Measurements from ENCODE around the gene RECQL. TPM values are rescaled to one million over a fixed set of nuclear protein-coding genes. Genes with fewer than 3 reads are reported as not detected.
"Not testable (repeated sequence)": the region's sequence is repeated elsewhere in the genome, so short reads cannot be mapped to it uniquely, and the experiment has no call there.

Gene RECQL
- total RNA-seq, 3 donors from 2014 or later = 9.3 to 29.6 (median 16.2) TPM

- intact Hi-C loops (cut with DNase I, micrococcal nuclease) = no loop called here
- no peaks in the 10 kb centered on the region for H3K36me3 ChIP-seq (ENCODE audit: low read depth)
Measured at GRCh38 chr12:21478756-21479455, 22.5 kb downstream of the RECQL start.

GRCh38 chr12:21476949-21477348 lies 24.5 kb downstream of the RECQL start:
- no peak for TF ChIP-seq CTCF (IDR thresholded peaks at IDR 0.05)
- no peaks in the 10 kb centered on the region for H3K9me3 ChIP-seq
- no peak overlapping the region for H3K4me3 ChIP-seq
- intact Hi-C loops (cut with DNase I, micrococcal nuclease) = no loop called here
- no peak for ATAC-seq
- no peaks in the 10 kb centered on the region for H3K36me3 ChIP-seq (ENCODE audit: low read depth)
- no peak for DNase-seq
- no peaks in the 10 kb centered on the region for H3K4me1 ChIP-seq (ENCODE audit: low read depth)

More at GRCh38 chr12:21478756-21479455, 22.5 kb downstream of the RECQL start:
- TF ChIP-seq CTCF (IDR thresholded peaks at IDR 0.05) = no peak
- ATAC-seq (no peak), DNase-seq (no peak)
- H3K4me1 ChIP-seq (ENCODE audit: low read depth) = no peaks in the 10 kb centered on the region
- H3K9me3 ChIP-seq = no peaks in the 10 kb centered on the region
- no peak overlapping the region for H3K4me3 ChIP-seq

GRCh38 chr12:21475552-21475951 lies 25.9 kb downstream of the RECQL start:
- Histone ChIP-seq H3K4me3 (no peak overlapping the region), H3K36me3 (ENCODE audit: low read depth) (no peaks in the 10 kb centered on the region), H3K9me3 (no peaks in the 10 kb centered on the region), H3K4me1 (ENCODE audit: low read depth) (no peaks in the 10 kb centered on the region)
- ATAC-seq (no peak), DNase-seq (no peak)
- TF ChIP-seq CTCF (IDR thresholded peaks at IDR 0.05) = no peak
- intact Hi-C loops (cut with DNase I, micrococcal nuclease) = no loop called here

- ATAC-seq (no peak), DNase-seq (no peak)
- intact Hi-C loops (cut with DNase I, micrococcal nuclease) = no loop called here
- Histone ChIP-seq H3K9me3 (no peaks in the 10 kb centered on the region), H3K4me3 (no peak overlapping the region), H3K4me1 (ENCODE audit: low read depth) (no peaks in the 10 kb centered on the region), H3K36me3 (ENCODE audit: low read depth) (peaks cover 4% of the 10 kb centered on the region)
- no peak for TF ChIP-seq CTCF (IDR thresholded peaks at IDR 0.05)
Measured at GRCh38 chr12:21472197-21472823, 29.1 kb downstream of the RECQL start.

DNA sequence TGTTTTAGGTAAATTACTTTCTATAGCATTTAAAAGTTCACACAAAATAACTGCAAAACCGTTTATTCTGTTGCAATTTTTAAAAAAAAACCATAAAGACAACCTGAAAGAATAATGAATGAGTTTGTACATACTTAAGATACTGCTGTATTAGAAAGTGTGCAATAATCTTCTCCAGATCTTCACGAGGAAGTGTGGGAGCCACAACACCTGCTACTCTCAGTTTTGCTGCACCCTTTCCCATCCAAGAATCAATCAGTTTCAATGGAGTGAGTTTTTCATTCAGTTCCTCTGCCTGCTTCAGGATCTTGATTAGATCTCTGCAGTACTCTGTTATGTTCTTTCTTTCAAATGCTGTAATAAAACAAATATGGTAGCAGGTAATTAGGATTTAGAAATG lies 30.1 kb downstream of the RECQL start:
- Histone ChIP-seq H3K4me1 (ENCODE audit: low read depth) (no peaks in the 10 kb centered on the region), H3K4me3 (no peak overlapping the region), H3K9me3 (no peaks in the 10 kb centered on the region), H3K36me3 (ENCODE audit: low read depth) (peaks cover 4% of the 10 kb centered on the region)
- TF ChIP-seq CTCF (IDR thresholded peaks at IDR 0.05) = no peak
- DNase-seq = no peak
- intact Hi-C loops (cut with DNase I, micrococcal nuclease) = no loop called here
- no peak for ATAC-seq

DNA sequence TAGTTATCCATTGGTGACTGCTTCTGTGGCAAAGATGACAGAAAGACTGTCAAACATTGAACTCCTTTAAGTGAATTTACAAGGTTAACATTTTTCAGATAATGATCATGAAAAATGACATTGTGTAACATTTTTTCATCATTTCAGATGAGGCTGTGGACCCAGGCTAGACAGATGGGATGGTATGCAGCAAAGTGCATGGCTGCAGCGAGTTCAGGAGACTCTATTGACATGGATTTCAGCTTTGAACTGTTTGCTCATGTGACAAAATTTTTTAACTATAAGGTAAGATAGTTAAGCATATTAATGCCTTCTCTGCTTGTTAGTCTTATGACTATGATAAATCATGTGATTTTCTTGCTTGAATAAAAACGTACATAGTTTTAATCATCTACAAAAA lies 34.1 kb downstream of the RECQL start:
- H3K36me3 ChIP-seq (ENCODE audit: low read depth); intact Hi-C loops (cut with DNase I, micrococcal nuclease); DNase-seq; H3K4me3 ChIP-seq; H3K9me3 ChIP-seq; ATAC-seq; H3K4me1 ChIP-seq (ENCODE audit: low read depth): not testable (repeated sequence)
